Endometrium (tissue), 2 donors: ENCODE data around the gene MEIS2.

Experiments
- FAIRE-seq: peaks from 2 replicates; lab custom pipeline; 2012; peaks lifted over from hg19 to GRCh38; lab: Jason Lieb, UNC
- donor health status: control.
- donor health status: control.

The MEIS2 gene

GRCh38 chr15:37112971-37113670 is 12.8 kb upstream of the MEIS2 start:
- FAIRE-seq = no peak

GRCh38 chr15:37112171-37112570 is 11.8 kb upstream of the MEIS2 start:
- no peak for FAIRE-seq

GRCh38 chr15:37111427-37111717 is 11.0 kb upstream of the MEIS2 start:
- no peak for FAIRE-seq

- no peak for FAIRE-seq
Measured at GRCh38 chr15:37109872-37110572, 9.7 kb upstream of the MEIS2 start.

GRCh38 chr15:37109168-37109871 is 9.0 kb upstream of the MEIS2 start:
- no peak for FAIRE-seq

- no peak for FAIRE-seq
Measured at GRCh38 chr15:37108381-37109167, 8.2 kb upstream of the MEIS2 start.

GRCh38 chr15:37107744-37108380 is 7.5 kb upstream of the MEIS2 start:
- FAIRE-seq = no peak

- FAIRE-seq = no peak
Measured at GRCh38 chr15:37107071-37107743, 6.9 kb upstream of the MEIS2 start.

GRCh38 chr15:37106490-37107001 is 6.2 kb upstream of the MEIS2 start:
- FAIRE-seq = no peak

- FAIRE-seq = no peak
Measured at GRCh38 chr15:37105889-37106288, 5.5 kb upstream of the MEIS2 start.

GRCh38 chr15:37105029-37105428 is 4.7 kb upstream of the MEIS2 start:
- FAIRE-seq = no peak

GRCh38 chr15:37104424-37104981 is 4.2 kb upstream of the MEIS2 start:
- FAIRE-seq = no peak

- FAIRE-seq = no peak
Measured at GRCh38 chr15:37103475-37104423, 3.4 kb upstream of the MEIS2 start.

GRCh38 chr15:37103163-37103435 is 2.8 kb upstream of the MEIS2 start:
- no peak for FAIRE-seq

GRCh38 chr15:37102305-37103162 is 2.2 kb upstream of the MEIS2 start:
- no peak for FAIRE-seq

- FAIRE-seq = no peak
Measured at GRCh38 chr15:37101980-37102304, 1.6 kb upstream of the MEIS2 start.

- FAIRE-seq = no peak
Measured at GRCh38 chr15:37100966-37101215, 542 bp upstream of the MEIS2 start.

GRCh38 chr15:37099319-37100108 is 835 bp downstream of the MEIS2 start:
- no peak for FAIRE-seq
